Activated naive CD4-positive, alpha-beta T cell treated with anti-CD3 and anti-CD28 coated beads, Interleukin-2, amount 50 U/mL, for 72 hours (primary cell): ENCODE results near the gene CPNE2. TPM values are rescaled to one million over a fixed set of nuclear protein-coding genes. Genes with fewer than 3 reads are reported as not detected.
A peak's percentile ranks its signal among the peaks of the same experiment; 100 is the strongest.

Source experiments
- ATAC-seq, 2 donors: fragments of 150-1000 bp; cut with Tn5 transposase; 2 replicates each; pipeline ENCODE4 v1.10.0; 2021; ENCODE audit warnings: mild to moderate bottlenecking in 2 of 2, moderate library complexity in 2 of 2
- DNase-seq, 2 donors: peaks; one replicate each; pipeline ENCODE4 v3.0.0; 2021 to 2022; ENCODE audit warnings: low spot score in 2 of 2
- H3K27ac Mint-ChIP-seq, 2 donors: one replicate each; pipeline ENCODE4 v1.8.0; 2022; ENCODE audit warnings: mild to moderate bottlenecking in 2 of 2, mixed read lengths in 2 of 2
- H3K36me3 Mint-ChIP-seq, 2 donors: one replicate each; pipeline ENCODE4 v1.8.0; 2022; ENCODE audit warnings: mixed read lengths in 2 of 2
- H3K9me3 Mint-ChIP-seq, 2 donors: one replicate each; pipeline ENCODE4 v1.8.0; 2022; ENCODE audit warnings: mixed read lengths in 2 of 2
- total RNA-seq, 2 donors: library from RNA; stranded (reverse); gene quantifications; one replicate each; pipeline ENCODE4 v1.2.3, GENCODE V29; 2022

Gene CPNE2
- total RNA-seq, 2 donors from 2014 or later: 5.1 to 11.5 TPM

- Mint-ChIP-seq H3K36me3 (no peaks in the 10 kb centered on the region), H3K27ac (peak overlapping the region in 1 of 2 donors; percentile 31), H3K9me3 (no peaks in the 10 kb centered on the region)
- ATAC-seq (peak; percentile 16 to 76), DNase-seq (no peak)
These were observed 34.8 kb downstream of the CPNE2 start for GRCh38 chr16:57127037-57127763.

- no peak for ATAC-seq
- no peak for DNase-seq
- H3K9me3 Mint-ChIP-seq: no peaks in the 10 kb centered on the region
- H3K27ac Mint-ChIP-seq: peak overlapping the region; percentile 31 to 80
- H3K36me3 Mint-ChIP-seq: no peaks in the 10 kb centered on the region
These were observed 35.5 kb downstream of the CPNE2 start for GRCh38 chr16:57127836-57128235.

DNA sequence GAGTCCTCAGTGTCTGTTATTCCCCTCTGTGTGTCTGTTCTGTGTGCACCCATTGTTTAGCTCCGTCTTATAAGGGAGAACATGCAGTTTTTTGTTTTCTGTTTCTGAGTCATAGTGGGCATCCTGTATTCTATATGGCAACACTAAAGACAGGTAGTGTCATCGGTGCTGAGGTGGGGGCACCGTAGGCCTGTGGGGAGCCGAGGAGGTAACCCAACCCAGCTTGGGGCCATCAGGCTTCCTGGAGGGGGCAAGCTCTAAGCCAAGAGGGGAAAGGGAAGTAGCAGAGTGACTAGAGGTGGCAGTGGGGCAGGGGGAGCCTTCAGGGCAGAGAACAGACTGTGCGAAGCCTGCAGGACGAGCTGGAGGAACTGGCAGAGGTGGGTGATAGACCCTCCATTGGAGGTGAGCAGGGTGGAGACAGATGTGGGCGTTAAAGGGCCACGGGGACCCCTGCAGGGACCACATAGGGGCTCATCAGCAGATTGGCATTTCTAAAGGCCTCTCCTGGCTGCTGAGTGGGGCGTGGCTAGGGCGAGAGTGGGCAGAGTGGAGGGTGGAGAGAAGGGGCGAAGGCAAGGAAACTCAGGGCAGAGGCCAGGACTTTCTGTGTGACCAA lies 36.5 kb downstream of the CPNE2 start:
- Mint-ChIP-seq H3K27ac (peak overlapping the region; percentile 67 to 92), H3K9me3 (no peaks in the 10 kb centered on the region), H3K36me3 (no peaks in the 10 kb centered on the region)
- DNase-seq: peak in 1 of 2 donors; percentile 46
- peak; percentile 66 to 93 for ATAC-seq

DNA sequence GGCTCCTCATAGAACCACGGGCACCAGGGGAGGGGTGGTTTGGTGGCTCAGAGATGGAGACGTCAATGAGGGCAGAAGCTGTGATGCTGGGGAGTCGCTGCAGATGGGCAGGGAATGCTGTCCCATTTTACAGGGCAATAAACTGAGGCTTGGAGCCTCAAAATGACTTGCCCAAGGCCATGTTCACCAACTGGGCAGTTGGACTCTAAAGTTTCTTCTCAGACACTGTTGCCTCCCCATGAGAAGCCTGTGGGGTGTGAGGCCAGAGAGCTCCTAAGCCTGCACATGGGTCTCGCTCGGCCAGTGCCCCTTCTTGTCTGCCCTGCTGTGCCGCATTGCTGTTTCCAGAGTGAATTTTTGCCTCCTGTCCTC lies 38.6 kb downstream of the CPNE2 start:
- Mint-ChIP-seq H3K36me3 (no peaks in the 10 kb centered on the region), H3K9me3 (no peaks in the 10 kb centered on the region), H3K27ac (peak overlapping the region in 1 of 2 donors; percentile 27)
- no peak for DNase-seq
- no peak for ATAC-seq

GRCh38 chr16:57131351-57131970 lies 39.1 kb downstream of the CPNE2 start:
- ATAC-seq (no peak), DNase-seq (no peak)
- H3K27ac Mint-ChIP-seq: peak overlapping the region in 1 of 2 donors; percentile 82
- no peaks in the 10 kb centered on the region for H3K36me3 Mint-ChIP-seq
- no peaks in the 10 kb centered on the region for H3K9me3 Mint-ChIP-seq

- DNase-seq (no peak), ATAC-seq (no peak)
- no peaks in the 10 kb centered on the region for H3K36me3 Mint-ChIP-seq
- no peaks in the 10 kb centered on the region for H3K9me3 Mint-ChIP-seq
- H3K27ac Mint-ChIP-seq: peak overlapping the region; percentile 82 to 88
These were observed 40.1 kb downstream of the CPNE2 start for GRCh38 chr16:57132470-57132869.

DNA sequence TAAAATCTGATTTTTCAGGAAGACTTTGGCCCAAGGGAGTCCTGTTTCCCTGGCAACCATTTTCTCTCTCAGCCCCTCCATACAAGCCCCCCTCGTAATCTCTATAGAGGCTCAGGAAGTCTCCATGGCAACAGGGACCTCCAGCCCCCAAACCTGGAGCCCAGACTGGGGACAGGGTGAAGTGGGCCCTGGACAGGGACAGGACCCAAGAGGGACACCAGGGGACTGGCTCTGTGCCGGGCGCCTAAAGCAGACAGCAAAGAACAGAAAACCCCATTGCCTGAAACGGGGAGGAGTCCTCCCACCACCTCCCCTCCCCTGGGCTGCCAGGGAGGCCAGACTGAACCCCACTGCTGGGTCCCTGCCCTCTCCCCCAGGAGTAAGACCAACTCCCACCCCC lies 40.6 kb downstream of the CPNE2 start:
- no peaks in the 10 kb centered on the region for H3K36me3 Mint-ChIP-seq
- peak overlapping the region; percentile 82 to 88 for H3K27ac Mint-ChIP-seq
- no peaks in the 10 kb centered on the region for H3K9me3 Mint-ChIP-seq
- DNase-seq: no peak
- ATAC-seq: no peak

- H3K9me3 Mint-ChIP-seq: no peaks in the 10 kb centered on the region
- DNase-seq: no peak
These were observed 41.5 kb downstream of the CPNE2 start for GRCh38 chr16:57133886-57134285.

GRCh38 chr16:57134982-57135381 lies 42.6 kb downstream of the CPNE2 start:
- peak overlapping the region; percentile 91 to 95 for H3K27ac Mint-ChIP-seq
- ATAC-seq (peak; percentile 66 to 69), DNase-seq (peak in 1 of 2 donors; percentile 26)
- H3K9me3 Mint-ChIP-seq: no peaks in the 10 kb centered on the region
- H3K36me3 Mint-ChIP-seq: no peaks in the 10 kb centered on the region

More at GRCh38 chr16:57133886-57134285, 41.5 kb downstream of the CPNE2 start:
- Mint-ChIP-seq H3K36me3 (no peaks in the 10 kb centered on the region), H3K27ac (peak overlapping the region; percentile 91 to 95)
- peak in 1 of 2 donors; percentile 36 for ATAC-seq

GRCh38 chr16:57137043-57137442 lies 44.7 kb downstream of the CPNE2 start:
- no peak for DNase-seq
- no peak for ATAC-seq
- Mint-ChIP-seq H3K27ac (no peak overlapping the region), H3K36me3 (no peaks in the 10 kb centered on the region), H3K9me3 (no peaks in the 10 kb centered on the region)

DNA sequence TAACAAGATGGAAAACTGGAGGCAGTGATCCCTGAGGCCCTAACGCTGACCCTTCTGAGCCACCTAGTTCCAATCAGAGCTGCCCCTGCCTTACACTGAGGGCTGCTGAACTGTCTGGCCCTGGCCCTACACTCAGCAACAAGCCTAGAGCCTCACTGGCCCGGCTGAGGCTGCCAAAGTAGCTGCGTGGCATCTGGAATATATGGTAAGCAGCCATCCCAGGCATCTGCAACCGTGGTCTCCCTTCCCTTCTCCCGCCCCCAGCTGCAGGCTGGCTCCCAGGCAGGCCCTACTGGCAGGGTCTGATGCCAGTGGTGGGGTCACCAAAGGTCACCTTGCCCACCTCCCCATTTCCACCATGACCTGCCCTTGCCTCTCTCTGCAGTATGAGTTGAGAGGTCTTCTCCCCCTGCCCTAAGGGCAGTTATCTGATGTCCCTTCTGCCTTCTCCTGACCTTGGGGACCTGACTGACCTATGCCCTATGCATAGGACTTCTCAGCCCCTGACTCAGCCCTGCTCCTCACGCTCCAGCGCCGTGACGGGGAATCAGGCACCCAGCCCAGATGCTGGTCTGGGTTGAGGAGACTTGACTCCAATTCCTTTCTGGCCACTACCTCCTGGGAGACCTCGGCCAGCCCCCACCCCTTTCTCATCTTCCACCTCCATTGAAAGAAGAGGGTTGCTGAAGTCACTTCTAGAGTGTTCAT lies 45.3 kb downstream of the CPNE2 start:
- no peak for ATAC-seq
- Mint-ChIP-seq H3K27ac (peak overlapping the region in 1 of 2 donors; percentile 8), H3K9me3 (no peaks in the 10 kb centered on the region), H3K36me3 (no peaks in the 10 kb centered on the region)
- DNase-seq: no peak

- H3K27ac Mint-ChIP-seq: peak overlapping the region; percentile 8 to 38
These were observed 46.0 kb downstream of the CPNE2 start for GRCh38 chr16:57138281-57138935.

DNA sequence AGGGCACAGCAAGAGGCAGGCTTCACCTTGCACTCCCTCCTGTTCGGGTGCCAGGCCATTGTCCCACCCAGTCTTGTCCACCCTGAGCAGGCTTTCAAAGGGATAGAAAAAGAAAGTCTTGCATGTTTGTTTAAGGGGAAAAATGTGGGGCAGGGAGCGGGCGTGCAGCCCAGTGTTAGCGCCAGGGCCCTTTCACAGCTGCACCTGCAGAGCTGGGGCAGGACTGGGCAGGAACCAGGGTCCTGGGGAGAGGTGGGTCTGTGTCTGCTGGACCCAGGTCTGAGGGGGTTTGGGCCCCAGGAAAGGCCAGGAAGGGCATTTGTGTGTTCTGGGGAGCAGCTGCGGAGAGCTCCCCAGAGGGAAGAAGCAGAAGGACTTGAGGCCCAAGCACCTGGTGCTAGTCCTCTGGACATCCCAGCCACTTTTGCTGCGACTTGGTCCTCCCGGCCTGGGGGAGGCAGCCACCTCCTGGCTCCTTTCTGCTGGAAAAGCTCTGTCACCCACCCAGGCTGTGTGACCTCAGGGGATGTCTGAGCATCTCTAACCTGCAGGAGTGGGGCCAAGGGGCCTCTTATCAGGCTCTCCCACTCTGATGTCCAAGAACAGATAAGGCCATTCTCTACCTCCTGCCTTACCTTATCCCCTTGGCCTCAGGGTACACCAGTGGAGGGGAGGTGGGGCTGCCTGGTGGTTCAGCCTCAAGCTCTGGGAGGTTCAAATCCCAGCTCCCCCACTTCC lies 48.7 kb downstream of the CPNE2 start:
- ATAC-seq (peak in 1 of 2 donors; percentile 23), DNase-seq (peak in 1 of 2 donors; percentile 39)
- Mint-ChIP-seq H3K27ac (peak overlapping the region in 1 of 2 donors; percentile 76), H3K36me3 (no peaks in the 10 kb centered on the region), H3K9me3 (no peaks in the 10 kb centered on the region)

More at GRCh38 chr16:57138281-57138935, 46.0 kb downstream of the CPNE2 start:
- H3K9me3 Mint-ChIP-seq: no peaks in the 10 kb centered on the region
- ATAC-seq (no peak), DNase-seq (peak in 1 of 2 donors; percentile 38)
- H3K36me3 Mint-ChIP-seq: no peaks in the 10 kb centered on the region

GRCh38 chr16:57141822-57142631 lies 49.6 kb downstream of the CPNE2 start:
- ATAC-seq (peak; percentile 59 to 67), DNase-seq (peak in 1 of 2 donors; percentile 22)
- Mint-ChIP-seq H3K36me3 (no peaks in the 10 kb centered on the region), H3K9me3 (no peaks in the 10 kb centered on the region), H3K27ac (peak overlapping the region; percentile 76 to 88)
